ENCODE data around the gene EPB41. TPM values are rescaled to one million over a fixed set of nuclear protein-coding genes. Genes with fewer than 3 reads are reported as not detected.

The EPB41 gene
- total and polyA plus RNA-seq, 9 of the 15 experiments (the other 6 are each of a cell fraction or from before 2014, with no cell fraction given) = 3.7 to 213 (median 141) TPM

DNA sequence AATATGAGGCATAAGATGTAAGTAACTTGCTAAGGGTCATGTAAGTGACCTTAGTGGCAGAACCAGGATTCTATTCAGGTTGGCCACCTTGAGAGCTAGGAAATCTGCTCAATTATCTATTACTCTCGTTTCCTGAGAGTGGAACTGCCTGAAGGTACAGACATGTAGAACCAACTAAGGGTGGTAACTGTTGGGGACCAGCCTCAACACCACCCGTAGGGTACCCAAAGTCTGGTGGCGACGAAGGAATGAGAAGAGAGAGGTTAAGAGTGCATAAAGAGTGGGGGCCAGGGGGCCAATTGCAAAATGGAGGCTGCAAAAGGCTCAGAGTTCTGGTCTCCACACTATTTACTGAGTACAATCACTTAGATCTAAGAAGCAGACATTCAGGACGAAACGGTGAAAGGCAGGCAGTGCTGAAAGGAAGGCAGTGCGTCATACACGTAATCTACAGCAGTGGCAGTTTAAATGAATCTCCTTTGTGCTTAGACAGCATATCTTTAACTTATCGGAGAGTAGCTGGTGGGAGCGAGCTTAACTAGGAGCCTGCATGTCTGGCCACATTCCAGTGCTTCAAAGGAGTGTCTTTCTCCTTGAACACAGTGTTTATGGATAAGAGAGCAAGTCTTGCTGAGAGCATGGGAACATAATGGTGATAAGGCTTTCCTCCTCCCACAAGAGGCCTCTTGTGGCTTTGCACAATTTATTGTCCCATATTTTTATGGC is 242.3 kb downstream of the EPB41 start (continued):
- TF ChIP-seq JUN (IDR thresholded peaks at IDR 0.05; ENCODE audit: borderline replicate concordance, low read depth, low read length) (peak; percentile 83), JUN (CRISPR knock-in tag; IDR thresholded peaks at IDR 0.05; ENCODE audit: borderline replicate concordance) (0 out of 2 replicates have a peak, but pooled peaks have one; percentile 33), XRCC4 (IDR thresholded peaks at IDR 0.05; ENCODE audit: extremely low read depth, insufficient read depth, insufficient read length) (no peak), IRF2 (CRISPR knock-in tag; IDR thresholded peaks at IDR 0.05) (no peak), ZSCAN32 (CRISPR knock-in tag; IDR thresholded peaks at IDR 0.05) (no peak), ZBTB1 (CRISPR knock-in tag; IDR thresholded peaks at IDR 0.05; ENCODE audit: borderline replicate concordance, low read depth) (no peak), ZNF586 (CRISPR knock-in tag; conservative IDR thresholded peaks at IDR 0.05) (peak; percentile 32; the same call in 1 of the 2 replicates), POLR3A (IDR thresholded peaks at IDR 0.05; ENCODE audit: borderline replicate concordance, extremely low read depth, insufficient read depth, insufficient read length) (no peak), GMEB1 (CRISPR knock-in tag; IDR thresholded peaks at IDR 0.05) (no peak), PTBP1 (IDR thresholded peaks at IDR 0.05; ENCODE audit: low read depth, low read length) (no peak), NR2C1 (IDR thresholded peaks at IDR 0.05) (peak; percentile 41; the same call in 1 of the 2 replicates), NR2C1 (tag; IDR thresholded peaks at IDR 0.05) (peak; percentile 28), ZKSCAN8 (CRISPR knock-in tag; IDR thresholded peaks at IDR 0.05) (no peak), PHB2 (IDR thresholded peaks at IDR 0.05; ENCODE audit: low read depth) (peak; percentile 86), SMARCA5 (IDR thresholded peaks at IDR 0.05) (peak; percentile 76; the same call in 1 of the 2 replicates), NR2C2 (CRISPR knock-in tag; IDR thresholded peaks at IDR 0.05) (no peak), NR2C2 (tag; IDR thresholded peaks at IDR 0.05) (peak; percentile 66), THRA (IDR thresholded peaks at IDR 0.05) (no peak), ZNF212 (CRISPR knock-in tag; IDR thresholded peaks at IDR 0.05) (no peak)
- TF ChIP-seq, protein P1, sequence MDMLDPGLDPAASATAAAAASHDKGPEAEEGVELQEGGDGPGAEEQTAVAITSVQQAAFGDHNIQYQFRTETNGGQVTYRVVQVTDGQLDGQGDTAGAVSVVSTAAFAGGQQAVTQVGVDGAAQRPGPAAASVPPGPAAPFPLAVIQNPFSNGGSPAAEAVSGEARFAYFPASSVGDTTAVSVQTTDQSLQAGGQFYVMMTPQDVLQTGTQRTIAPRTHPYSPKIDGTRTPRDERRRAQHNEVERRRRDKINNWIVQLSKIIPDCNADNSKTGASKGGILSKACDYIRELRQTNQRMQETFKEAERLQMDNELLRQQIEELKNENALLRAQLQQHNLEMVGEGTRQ (CRISPR knock-in tag; IDR thresholded peaks at IDR 0.05) = no peak
- TF ChIP-seq, protein P2, sequence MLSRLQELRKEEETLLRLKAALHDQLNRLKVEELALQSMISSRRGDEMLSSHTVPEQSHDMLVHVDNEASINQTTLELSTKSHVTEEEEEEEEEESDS (CRISPR knock-in tag; IDR thresholded peaks at IDR 0.05) = no peak
